ENCODE results near the gene ZNF527. TPM values are rescaled to one million over a fixed set of nuclear protein-coding genes. Genes with fewer than 3 reads are reported as not detected.

ZNF527 gene
- total RNA-seq, 1 experiment from 2014 or later = 4.1 TPM

GRCh38 chr19:37342753-37343152, 28.1 kb upstream of the ZNF527 start:
- Histone ChIP-seq H3K4me3 (ENCODE audit: low read length) (no peak overlapping the region), H3K9me2 (replicated peaks; ENCODE audit: low read length) (no peaks in the 10 kb centered on the region), H4K20me1 (ENCODE audit: low read length) (no peaks in the 10 kb centered on the region), H3F3A (ENCODE audit: low read length, unreplicated experiment) (no peaks in the 10 kb centered on the region), H3K79me2 (ENCODE audit: low read length) (no peaks in the 10 kb centered on the region), H3K4me2 (ENCODE audit: low read length) (no peak overlapping the region), H3K27me3 (ENCODE audit: low read length) (no peaks in the 10 kb centered on the region), H3K4me1 (ENCODE audit: insufficient read depth, low read length) (no peaks in the 10 kb centered on the region), H3K9ac (ENCODE audit: low read length) (no peak overlapping the region), H3K36me3 (ENCODE audit: low read depth, low read length) (peaks cover 40% of the 10 kb centered on the region), H3K27ac (ENCODE audit: low read length) (no peak overlapping the region), H3K9me3 (ENCODE audit: low read length) (no peaks in the 10 kb centered on the region), H2AFZ (ENCODE audit: low read length) (no peak overlapping the region)
- no peak for TF ChIP-seq EZH2 (IDR thresholded peaks at IDR 0.05; ENCODE audit: low read length, unreplicated experiment)
- TF ChIP-seq EZH2phosphoT487 (IDR thresholded peaks at IDR 0.05; ENCODE audit: borderline replicate concordance, low read length) = no peak
- no peak for TF ChIP-seq CTCF (conservative IDR thresholded peaks at IDR 0.05; ENCODE audit: low read depth, low read length)
- no TSS peak for BruUV-seq (replicated peaks)
- ChIA-PET CTCF (no interaction called here), POLR2A (ENCODE audit: unreplicated experiment) (no interaction called here)
- ATAC-seq (no peak), DNase-seq (no peak)
- intact Hi-C loops (cut with micrococcal nuclease) = no loop called here

GRCh38 chr19:37346091-37346490, 24.8 kb upstream of the ZNF527 start:
- DNase-seq (no peak), ATAC-seq (no peak)
- intact Hi-C loops (cut with micrococcal nuclease) = no loop called here
- Histone ChIP-seq H3K9me2 (replicated peaks; ENCODE audit: low read length) (no peaks in the 10 kb centered on the region), H3F3A (ENCODE audit: low read length, unreplicated experiment) (no peaks in the 10 kb centered on the region), H3K27ac (ENCODE audit: low read length) (no peak overlapping the region), H4K20me1 (ENCODE audit: low read length) (no peaks in the 10 kb centered on the region), H3K9ac (ENCODE audit: low read length) (no peak overlapping the region), H3K27me3 (ENCODE audit: low read length) (no peaks in the 10 kb centered on the region), H2AFZ (ENCODE audit: low read length) (no peak overlapping the region), H3K36me3 (ENCODE audit: low read depth, low read length) (peaks cover 47% of the 10 kb centered on the region), H3K4me2 (ENCODE audit: low read length) (no peak overlapping the region), H3K4me3 (ENCODE audit: low read length) (no peak overlapping the region), H3K79me2 (ENCODE audit: low read length) (no peaks in the 10 kb centered on the region), H3K9me3 (ENCODE audit: low read length) (no peaks in the 10 kb centered on the region), H3K4me1 (ENCODE audit: insufficient read depth, low read length) (no peaks in the 10 kb centered on the region)
- no peak for TF ChIP-seq EZH2phosphoT487 (IDR thresholded peaks at IDR 0.05; ENCODE audit: borderline replicate concordance, low read length)
- no peak for TF ChIP-seq CTCF (conservative IDR thresholded peaks at IDR 0.05; ENCODE audit: low read depth, low read length)
- TF ChIP-seq EZH2 (IDR thresholded peaks at IDR 0.05; ENCODE audit: low read length, unreplicated experiment) = no peak
- POLR2A ChIA-PET (ENCODE audit: unreplicated experiment) = no interaction called here
- CTCF ChIA-PET = no interaction called here
- BruUV-seq (replicated peaks) = no TSS peak

- H3K9me3 ChIP-seq (ENCODE audit: low read length) = no peaks in the 10 kb centered on the region
- TF ChIP-seq EZH2 (IDR thresholded peaks at IDR 0.05; ENCODE audit: low read length, unreplicated experiment) = no peak
- TF ChIP-seq CTCF (conservative IDR thresholded peaks at IDR 0.05; ENCODE audit: low read depth, low read length) = no peak
- TF ChIP-seq EZH2phosphoT487 (IDR thresholded peaks at IDR 0.05; ENCODE audit: borderline replicate concordance, low read length) = no peak
- H3K9me2 ChIP-seq (replicated peaks; ENCODE audit: low read length) = no peaks in the 10 kb centered on the region
- H4K20me1 ChIP-seq (ENCODE audit: low read length) = no peaks in the 10 kb centered on the region
- ChIA-PET CTCF (no interaction called here), POLR2A (ENCODE audit: unreplicated experiment) (no interaction called here)
- no peak overlapping the region for H3K4me2 ChIP-seq (ENCODE audit: low read length)
- BruUV-seq (replicated peaks) = no TSS peak
- DNase-seq (no peak), ATAC-seq (no peak)
- peaks cover 50% of the 10 kb centered on the region for H3K36me3 ChIP-seq (ENCODE audit: low read depth, low read length)
- H3K27ac ChIP-seq (ENCODE audit: low read length) = no peak overlapping the region
- no peaks in the 10 kb centered on the region for H3K79me2 ChIP-seq (ENCODE audit: low read length)
- H3F3A ChIP-seq (ENCODE audit: low read length, unreplicated experiment) = no peaks in the 10 kb centered on the region
- intact Hi-C loops (cut with micrococcal nuclease) = no loop called here
- H3K9ac ChIP-seq (ENCODE audit: low read length) = no peak overlapping the region
- no peaks in the 10 kb centered on the region for H3K27me3 ChIP-seq (ENCODE audit: low read length)
- H2AFZ ChIP-seq (ENCODE audit: low read length) = no peak overlapping the region
- no peak overlapping the region for H3K4me3 ChIP-seq (ENCODE audit: low read length)
- no peaks in the 10 kb centered on the region for H3K4me1 ChIP-seq (ENCODE audit: insufficient read depth, low read length)
These were observed 22.8 kb upstream of the ZNF527 start for GRCh38 chr19:37348060-37348459.

All from PC-3 (cell line).